Measurements from ENCODE around the gene SEC22C.
A peak's percentile ranks its signal among the peaks of the same experiment; 100 is the strongest.

SEC22C gene

GRCh38 chr3:42525736-42526345 lies 55.9 kb downstream of the SEC22C start:
- no CpG with 5 or more reads among the region's 13 CpGs for WGBS, 2 donors (ENCODE audit: extremely low coverage in 2 of 2, insufficient read length in 2 of 2, insufficient replicate concordance in 1 of 2)
- Histone ChIP-seq H3K4me3 (ENCODE audit: low read length in 2 of 2) (no peak overlapping the region), H3K18ac (ENCODE audit: low read length) (no peak overlapping the region), H3K4me2 (ENCODE audit: insufficient read depth, low read length, poor library complexity, severe bottlenecking) (no peak overlapping the region), H3K36me3 (replicated peaks in 1 of 2; ENCODE audit: control insufficient read depth in 2 of 2, insufficient read depth in 2 of 2, low read length in 2 of 2) (no peaks in the 10 kb centered on the region), H2BK15ac (ENCODE audit: low read length) (no peak overlapping the region), H3K23ac (ENCODE audit: low read depth, low read length, poor library complexity) (no peak overlapping the region), H3K4me1 (ENCODE audit: control insufficient read depth in 2 of 2, insufficient read depth in 1 of 2, low read depth in 1 of 2, low read length in 2 of 2) (peaks cover 0 to 11% of the 10 kb centered on the region in 2 donors), H3K14ac (ENCODE audit: low read length) (peak overlapping the region; percentile 74), H3K79me1 (ENCODE audit: low read depth, low read length) (no peaks in the 10 kb centered on the region), H4K8ac (ENCODE audit: low read depth, low read length) (no peak overlapping the region), H3K9ac (ENCODE audit: low read depth, low read length, poor library complexity) (peak overlapping the region; percentile 24), H2AK5ac (ENCODE audit: low read depth, low read length) (no peak overlapping the region), H2AFZ (ENCODE audit: low read length) (peak overlapping the region; percentile 59), H3K9me3 (replicated peaks in 1 of 2; ENCODE audit: control insufficient read depth in 2 of 2, insufficient read depth in 1 of 2, low read depth in 1 of 2, low read length in 2 of 2) (no peaks in the 10 kb centered on the region), H3K27me3 (ENCODE audit: control insufficient read depth in 3 of 3, insufficient read depth in 3 of 3, low read depth in 1 of 3, low read length in 3 of 3) (no peaks in the 10 kb centered on the region), H4K91ac (ENCODE audit: low read depth, low read length, poor library complexity) (no peak overlapping the region), H2BK5ac (ENCODE audit: low read length) (no peak overlapping the region), H3K27ac (replicated peaks; ENCODE audit: low read length) (no peak overlapping the region), H3K4ac (ENCODE audit: low read length) (no peak overlapping the region), H2BK120ac (ENCODE audit: low read depth, low read length) (no peak overlapping the region), H2BK12ac (ENCODE audit: low read length) (no peak overlapping the region)
- DNase-seq (ENCODE audit: low spot score): no peak

DNA sequence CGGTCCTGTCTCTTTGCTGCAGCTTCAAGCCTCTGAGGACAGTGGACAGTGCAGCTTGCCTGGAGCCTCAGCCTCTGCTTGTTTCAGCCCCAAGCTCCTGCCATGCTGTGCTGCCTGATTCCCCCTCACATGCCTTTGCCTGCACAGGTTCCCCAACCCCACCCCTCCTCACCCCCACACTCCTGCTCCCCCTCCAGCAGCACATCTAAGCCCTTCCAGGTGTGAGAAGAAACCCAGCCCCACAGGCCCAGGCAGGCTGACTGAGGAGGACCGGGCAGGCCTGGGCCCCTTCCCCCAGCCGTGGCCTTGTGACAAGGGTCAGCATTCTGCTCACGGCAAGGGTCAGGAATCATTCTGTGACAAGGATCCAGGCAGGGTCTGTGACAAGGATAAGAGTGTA lies 56.6 kb downstream of the SEC22C start:
- no CpG with 5 or more reads among the region's 4 CpGs for WGBS, 2 donors (ENCODE audit: extremely low coverage in 2 of 2, insufficient read length in 2 of 2, insufficient replicate concordance in 1 of 2)
- H3K4me2 ChIP-seq (ENCODE audit: insufficient read depth, low read length, poor library complexity, severe bottlenecking): no peak overlapping the region
- H3K4me1 ChIP-seq (ENCODE audit: control insufficient read depth in 2 of 2, insufficient read depth in 1 of 2, low read depth in 1 of 2, low read length in 2 of 2): peaks cover 0 to 11% of the 10 kb centered on the region in 2 donors
- H3K27ac ChIP-seq (replicated peaks; ENCODE audit: low read length): no peak overlapping the region
- no peaks in the 10 kb centered on the region for H3K36me3 ChIP-seq (replicated peaks in 1 of 2; ENCODE audit: control insufficient read depth in 2 of 2, insufficient read depth in 2 of 2, low read length in 2 of 2)
- peak overlapping the region; percentile 3 for H3K18ac ChIP-seq (ENCODE audit: low read length)
- no peak overlapping the region for H2BK5ac ChIP-seq (ENCODE audit: low read length)
- H4K8ac ChIP-seq (ENCODE audit: low read depth, low read length): no peak overlapping the region
- H3K4ac ChIP-seq (ENCODE audit: low read length): no peak overlapping the region
- H3K9ac ChIP-seq (ENCODE audit: low read depth, low read length, poor library complexity): peak overlapping the region; percentile 24
- H2BK12ac ChIP-seq (ENCODE audit: low read length): no peak overlapping the region
- H3K14ac ChIP-seq (ENCODE audit: low read length): no peak overlapping the region
- H3K23ac ChIP-seq (ENCODE audit: low read depth, low read length, poor library complexity): no peak overlapping the region
- no peak overlapping the region for H2BK120ac ChIP-seq (ENCODE audit: low read depth, low read length)
- H3K27me3 ChIP-seq (ENCODE audit: control insufficient read depth in 3 of 3, insufficient read depth in 3 of 3, low read depth in 1 of 3, low read length in 3 of 3): no peaks in the 10 kb centered on the region
- H2AFZ ChIP-seq (ENCODE audit: low read length): peak overlapping the region; percentile 59
- H2AK5ac ChIP-seq (ENCODE audit: low read depth, low read length): peak overlapping the region; percentile 7
- no peak overlapping the region for H2BK15ac ChIP-seq (ENCODE audit: low read length)
- H3K79me1 ChIP-seq (ENCODE audit: low read depth, low read length): no peaks in the 10 kb centered on the region
- H4K91ac ChIP-seq (ENCODE audit: low read depth, low read length, poor library complexity): no peak overlapping the region
- H3K9me3 ChIP-seq (replicated peaks in 1 of 2; ENCODE audit: control insufficient read depth in 2 of 2, insufficient read depth in 1 of 2, low read depth in 1 of 2, low read length in 2 of 2): no peaks in the 10 kb centered on the region
- no peak for DNase-seq (ENCODE audit: low spot score)
- H3K4me3 ChIP-seq (ENCODE audit: low read length in 2 of 2): no peak overlapping the region

- H2BK15ac ChIP-seq (ENCODE audit: low read length): no peak overlapping the region
- no peaks in the 10 kb centered on the region for H3K9me3 ChIP-seq (replicated peaks in 1 of 2; ENCODE audit: control insufficient read depth in 2 of 2, insufficient read depth in 1 of 2, low read depth in 1 of 2, low read length in 2 of 2)
- H3K36me3 ChIP-seq (replicated peaks in 1 of 2; ENCODE audit: control insufficient read depth in 2 of 2, insufficient read depth in 2 of 2, low read length in 2 of 2): no peaks in the 10 kb centered on the region
- no peak overlapping the region for H3K14ac ChIP-seq (ENCODE audit: low read length)
- no peak overlapping the region for H3K9ac ChIP-seq (ENCODE audit: low read depth, low read length, poor library complexity)
- H3K27ac ChIP-seq (replicated peaks; ENCODE audit: low read length): no peak overlapping the region
- no peak overlapping the region for H2BK12ac ChIP-seq (ENCODE audit: low read length)
- WGBS, 2 donors (ENCODE audit: extremely low coverage in 2 of 2, insufficient read length in 2 of 2, insufficient replicate concordance in 1 of 2): no CpG with 5 or more reads among the region's 3 CpGs
- H3K23ac ChIP-seq (ENCODE audit: low read depth, low read length, poor library complexity): no peak overlapping the region
- H3K4me1 ChIP-seq (ENCODE audit: control insufficient read depth in 2 of 2, insufficient read depth in 1 of 2, low read depth in 1 of 2, low read length in 2 of 2): peaks cover 0 to 11% of the 10 kb centered on the region in 2 donors
- no peak overlapping the region for H2BK5ac ChIP-seq (ENCODE audit: low read length)
- no peak overlapping the region for H2AK5ac ChIP-seq (ENCODE audit: low read depth, low read length)
- H3K18ac ChIP-seq (ENCODE audit: low read length): no peak overlapping the region
- no peak overlapping the region for H2BK120ac ChIP-seq (ENCODE audit: low read depth, low read length)
- no peak for DNase-seq (ENCODE audit: low spot score)
- H3K27me3 ChIP-seq (ENCODE audit: control insufficient read depth in 3 of 3, insufficient read depth in 3 of 3, low read depth in 1 of 3, low read length in 3 of 3): no peaks in the 10 kb centered on the region
- H4K8ac ChIP-seq (ENCODE audit: low read depth, low read length): no peak overlapping the region
- H2AFZ ChIP-seq (ENCODE audit: low read length): peak overlapping the region; percentile 59
- H4K91ac ChIP-seq (ENCODE audit: low read depth, low read length, poor library complexity): no peak overlapping the region
- no peaks in the 10 kb centered on the region for H3K79me1 ChIP-seq (ENCODE audit: low read depth, low read length)
- H3K4me3 ChIP-seq (ENCODE audit: low read length in 2 of 2): no peak overlapping the region
- H3K4me2 ChIP-seq (ENCODE audit: insufficient read depth, low read length, poor library complexity, severe bottlenecking): no peak overlapping the region
- H3K4ac ChIP-seq (ENCODE audit: low read length): no peak overlapping the region
These were observed 57.0 kb downstream of the SEC22C start for GRCh38 chr3:42524751-42525150.

DNA sequence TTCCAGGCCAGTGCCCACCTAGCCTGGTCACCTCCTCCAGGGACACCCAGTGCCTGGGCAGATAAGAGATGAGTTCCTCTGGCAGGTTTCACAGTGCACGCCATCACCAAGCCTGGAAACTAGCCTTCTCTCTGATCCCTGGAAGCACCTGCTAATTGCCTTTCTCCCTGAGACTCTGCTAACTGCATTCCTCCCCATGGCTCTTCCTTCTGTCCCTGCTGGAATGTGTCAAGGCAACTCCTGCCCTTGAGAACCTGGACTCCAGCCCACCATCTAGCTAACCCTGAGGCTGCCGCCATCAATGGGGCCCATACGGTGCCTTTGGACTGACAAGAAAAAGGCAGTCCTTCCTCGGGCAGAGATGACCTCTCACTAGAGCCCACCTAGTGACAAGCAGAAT lies 60.9 kb downstream of the SEC22C start:
- Histone ChIP-seq H3K4ac (ENCODE audit: low read length) (peak overlapping the region; percentile 57), H3K18ac (ENCODE audit: low read length) (peak overlapping the region; percentile 67), H4K8ac (ENCODE audit: low read depth, low read length) (no peak overlapping the region), H2AFZ (ENCODE audit: low read length) (no peak overlapping the region), H2AK5ac (ENCODE audit: low read depth, low read length) (peak overlapping the region; percentile 14), H3K36me3 (replicated peaks in 1 of 2; ENCODE audit: control insufficient read depth in 2 of 2, insufficient read depth in 2 of 2, low read length in 2 of 2) (no peaks in the 10 kb centered on the region), H2BK120ac (ENCODE audit: low read depth, low read length) (no peak overlapping the region), H3K27ac (replicated peaks; ENCODE audit: low read length) (no peak overlapping the region), H3K14ac (ENCODE audit: low read length) (no peak overlapping the region), H3K4me2 (ENCODE audit: insufficient read depth, low read length, poor library complexity, severe bottlenecking) (no peak overlapping the region), H3K9me3 (replicated peaks in 1 of 2; ENCODE audit: control insufficient read depth in 2 of 2, insufficient read depth in 1 of 2, low read depth in 1 of 2, low read length in 2 of 2) (no peaks in the 10 kb centered on the region), H4K91ac (ENCODE audit: low read depth, low read length, poor library complexity) (no peak overlapping the region), H3K4me3 (ENCODE audit: low read length in 2 of 2) (no peak overlapping the region), H3K4me1 (ENCODE audit: control insufficient read depth in 2 of 2, insufficient read depth in 1 of 2, low read depth in 1 of 2, low read length in 2 of 2) (peaks cover 0 to 11% of the 10 kb centered on the region in 2 donors), H2BK5ac (ENCODE audit: low read length) (no peak overlapping the region), H2BK15ac (ENCODE audit: low read length) (no peak overlapping the region), H2BK12ac (ENCODE audit: low read length) (no peak overlapping the region), H3K9ac (ENCODE audit: low read depth, low read length, poor library complexity) (no peak overlapping the region), H3K79me1 (ENCODE audit: low read depth, low read length) (no peaks in the 10 kb centered on the region), H3K27me3 (ENCODE audit: control insufficient read depth in 3 of 3, insufficient read depth in 3 of 3, low read depth in 1 of 3, low read length in 3 of 3) (no peaks in the 10 kb centered on the region), H3K23ac (ENCODE audit: low read depth, low read length, poor library complexity) (no peak overlapping the region)
- no CpG with 5 or more reads among the region's 4 CpGs for WGBS, 2 donors (ENCODE audit: extremely low coverage in 2 of 2, insufficient read length in 2 of 2, insufficient replicate concordance in 1 of 2)
- no peak for DNase-seq (ENCODE audit: low spot score)
